ENCODE data around the gene SPATA1. TPM values are rescaled to one million over a fixed set of nuclear protein-coding genes. Genes with fewer than 3 reads are reported as not detected.

Gene SPATA1
- total and polyA plus RNA-seq, 2 of the 13 experiments (the other 11 are each of a cell fraction or from before 2014, with no cell fraction given) = 0.70 to 1.4 TPM

Other genes with a start within 250 kb of the SPATA1 start
- gene SAMD13, start 204.7 kb upstream of the SPATA1 start, total RNA-seq (2016; rRNA removed; fragmentation: Illumina TruSeq; extraction: Trizol) = 0.18 TPM in 2 replicates
- 0.09 TPM in 1 of 2 replicates, not detected in the other for gene SAMD13, start 204.7 kb upstream of the SPATA1 start, polyA plus RNA-seq (2011; rRNA removed)
- not detected in 2 replicates for gene DNASE2B, start 107.9 kb upstream of the SPATA1 start, total RNA-seq (2016; rRNA removed; fragmentation: Illumina TruSeq; extraction: Trizol)
- not detected in 2 replicates for gene DNASE2B, start 107.9 kb upstream of the SPATA1 start, polyA plus RNA-seq (2011; rRNA removed)
- 39.0 and 58.4 TPM in 2 replicates for gene RPF1, start 27.1 kb upstream of the SPATA1 start, total RNA-seq (2016; rRNA removed; fragmentation: Illumina TruSeq; extraction: Trizol)
- 18.0 and 23.0 TPM in 2 replicates for gene RPF1, start 27.1 kb upstream of the SPATA1 start, polyA plus RNA-seq (2011; rRNA removed)
- gene GNG5, start 195 bp downstream of the SPATA1 start, total RNA-seq (2016; rRNA removed; fragmentation: Illumina TruSeq; extraction: Trizol) = 137 and 176 TPM in 2 replicates
- 84.5 and 103 TPM in 2 replicates for gene GNG5, start 195 bp downstream of the SPATA1 start, polyA plus RNA-seq (2011; rRNA removed)
- gene CTBS, start 68.1 kb downstream of the SPATA1 start, total RNA-seq (2016; rRNA removed; fragmentation: Illumina TruSeq; extraction: Trizol) = 4.2 and 4.7 TPM in 2 replicates
- 9.5 and 12.4 TPM in 2 replicates for gene CTBS, start 68.1 kb downstream of the SPATA1 start, polyA plus RNA-seq (2011; rRNA removed)
- 23.7 and 38.8 TPM in 2 replicates for gene SSX2IP, start 184.1 kb downstream of the SPATA1 start, total RNA-seq (2016; rRNA removed; fragmentation: Illumina TruSeq; extraction: Trizol)
- gene SSX2IP, start 184.1 kb downstream of the SPATA1 start, polyA plus RNA-seq (2011; rRNA removed) = 2.7 and 2.8 TPM in 2 replicates